ENCODE results near the gene ADGRV1.

GRCh38 chr5:91074615-91075014 is 516.0 kb downstream of the ADGRV1 start:
- TF ChIP-seq CTCF (conservative IDR thresholded peaks at IDR 0.05; ENCODE audit: low read length) (no peak), EZH2phosphoT487 (IDR thresholded peaks at IDR 0.05; ENCODE audit: borderline replicate concordance, low read depth, low read length) (no peak)
